ENCODE results near the gene CORO1C. TPM values are rescaled to one million over a fixed set of nuclear protein-coding genes. Genes with fewer than 3 reads are reported as not detected.
"Not testable (repeated sequence)": the region's sequence is repeated elsewhere in the genome, so short reads cannot be mapped to it uniquely, and the experiment has no call there.

The CORO1C gene
- total RNA-seq, 1 donor from 2014 or later: 76.4 TPM

DNA sequence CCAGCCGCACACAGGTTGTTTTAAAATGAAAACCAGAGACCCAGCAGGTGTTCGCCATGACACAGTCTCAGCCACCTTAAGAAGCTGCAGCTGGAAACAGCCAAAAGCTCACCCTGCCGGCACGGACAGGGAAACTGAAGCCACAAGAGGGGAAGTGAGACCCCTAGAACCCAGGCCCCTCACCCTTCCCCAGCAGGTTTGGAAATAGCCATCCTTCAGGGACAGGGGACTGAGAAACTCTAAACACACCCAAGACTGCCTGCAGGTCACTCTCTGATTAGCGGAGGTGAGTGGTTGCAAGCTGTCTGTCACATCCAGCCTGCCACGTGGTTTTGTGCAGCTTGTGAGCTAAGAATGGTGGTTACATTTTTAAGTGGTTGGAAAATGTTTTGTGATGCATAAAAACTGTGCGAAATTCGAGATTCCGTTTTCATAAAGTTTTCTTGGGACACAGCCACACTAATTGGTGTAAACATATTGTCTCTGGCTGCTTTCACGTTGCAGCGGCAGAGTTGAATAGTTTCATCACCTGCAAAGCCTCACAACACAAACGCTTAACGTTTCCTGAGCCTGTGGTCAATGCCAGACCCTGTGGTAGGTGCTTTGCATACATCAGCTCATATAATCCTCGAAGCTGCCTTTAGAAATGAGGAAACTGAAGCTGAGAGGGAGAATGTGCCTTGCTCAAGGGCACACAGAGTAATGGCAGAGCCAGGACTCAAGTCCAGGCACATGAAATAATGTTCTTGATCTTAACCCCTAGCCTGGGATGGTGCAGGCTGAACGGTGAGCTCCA is 95.9 kb downstream of the CORO1C start:
- ATAC-seq: no peak
- intact Hi-C loops (cut with DNase I): no loop called here

DNA sequence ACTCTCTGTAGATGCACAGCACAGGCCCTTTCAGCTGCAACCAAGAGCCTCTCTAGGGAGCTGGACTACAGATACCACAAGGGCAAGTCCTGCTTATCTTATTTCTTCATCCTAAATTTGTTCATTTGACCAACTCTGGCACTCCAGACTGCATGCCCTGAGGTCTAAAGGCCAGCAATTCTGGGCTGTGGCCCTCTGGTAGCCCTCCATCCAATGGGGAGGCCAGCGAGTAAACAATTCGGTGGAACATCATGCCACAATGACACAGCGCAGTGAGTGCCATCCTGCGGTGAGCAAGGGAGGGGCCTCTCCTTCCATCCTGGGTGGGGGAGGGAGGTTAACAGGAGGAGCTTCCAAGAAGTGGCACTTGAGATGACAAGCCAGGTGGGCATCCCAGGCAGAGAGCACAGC is 97.0 kb downstream of the CORO1C start:
- ATAC-seq (no peak), DNase-seq (ENCODE audit: missing footprints) (peak; percentile 80)
- intact Hi-C loops (cut with DNase I): no loop called here

More for the DNA sequence above, 95.9 kb downstream of the CORO1C start:
- no peak for DNase-seq (ENCODE audit: missing footprints)

DNA sequence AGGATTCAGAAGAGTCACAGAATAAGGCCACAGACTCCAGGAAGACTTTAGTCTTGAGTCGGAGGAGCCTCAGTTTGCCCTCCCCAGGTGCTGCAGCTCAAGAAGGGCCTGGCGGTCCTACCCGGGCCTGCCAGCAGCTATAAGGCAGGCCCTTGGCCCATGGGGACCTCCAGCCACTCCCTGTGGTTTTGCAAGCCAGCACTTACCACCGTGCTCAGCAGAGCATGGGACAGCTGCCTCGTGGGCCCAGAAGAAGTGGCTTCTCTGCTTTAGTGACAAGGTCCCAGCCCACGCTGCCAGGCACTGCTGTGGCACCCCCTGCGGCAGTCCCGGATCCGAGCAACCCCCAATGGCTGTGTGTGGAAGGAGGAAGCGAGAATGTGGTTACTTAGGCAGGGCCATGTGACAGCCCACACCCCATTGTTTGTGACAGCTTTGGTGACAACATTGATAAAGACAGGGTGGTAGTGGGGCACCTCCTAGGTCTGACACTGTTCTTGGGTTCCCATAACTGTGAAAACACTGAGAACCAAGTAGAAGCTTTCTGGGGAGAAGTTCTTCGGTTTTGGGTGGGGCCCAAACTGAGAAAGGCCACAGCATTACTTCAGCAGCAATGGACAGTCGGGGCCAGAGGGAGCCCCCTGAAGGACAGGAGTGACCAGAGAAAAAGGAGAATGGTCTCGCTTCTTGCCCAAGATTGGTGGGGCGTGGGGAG is 97.6 kb downstream of the CORO1C start, which contains the start of gene SELPLG:
TSS of gene SELPLG (minus strand) at position 361 of the 715 bp plus-strand sequence. CDS start 9,587 bp downstream, outside the sequence.
- ATAC-seq (peak; percentile 58), DNase-seq (ENCODE audit: missing footprints) (peak; percentile 89)
- intact Hi-C loops (cut with DNase I): no loop called here

DNA sequence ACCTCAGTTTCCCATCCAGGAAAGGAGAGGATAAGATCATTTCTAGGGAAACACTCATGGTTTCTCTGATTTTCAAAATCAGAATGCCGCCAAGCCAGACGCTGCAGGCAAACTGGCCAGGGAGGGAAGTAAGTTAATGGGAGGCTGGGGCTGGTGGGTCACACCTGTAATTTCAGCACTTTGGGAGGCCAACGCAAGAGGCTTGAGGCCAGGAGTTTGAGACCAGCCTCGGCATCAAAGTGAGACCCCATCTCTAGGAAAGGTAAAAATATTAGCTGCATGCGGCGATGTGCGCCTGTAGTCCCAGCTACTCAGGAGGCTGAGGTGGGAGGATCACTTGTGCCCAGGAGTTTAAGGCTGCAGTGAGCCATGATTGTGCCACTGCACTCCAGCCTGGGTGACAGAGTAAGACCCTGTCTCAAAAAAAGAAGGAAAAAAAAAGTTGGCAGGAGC is 98.2 kb downstream of the CORO1C start:
- ATAC-seq (no peak), DNase-seq (ENCODE audit: missing footprints) (no peak)
- intact Hi-C loops (cut with DNase I): no loop called here

DNA sequence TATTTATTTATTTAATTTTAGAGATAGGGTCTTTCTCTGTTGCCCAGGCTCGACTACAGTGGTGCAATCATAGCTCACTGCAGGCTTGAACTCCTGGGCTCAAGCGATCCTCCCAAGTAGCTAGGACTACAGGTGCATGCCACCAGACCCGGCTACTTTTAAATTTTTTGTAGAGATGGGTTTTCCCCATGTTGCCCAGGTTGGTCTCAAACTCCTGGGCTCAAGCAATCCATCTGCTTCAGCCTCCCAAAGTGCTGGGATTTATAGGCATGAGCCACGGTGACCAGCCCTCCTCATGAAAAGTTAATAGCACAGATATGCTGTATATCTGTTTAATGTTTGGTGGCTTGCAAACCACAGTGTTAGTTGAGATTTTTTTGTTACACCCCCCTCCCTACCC is 100.1 kb downstream of the CORO1C start:
- intact Hi-C loops (cut with DNase I); ATAC-seq; DNase-seq (ENCODE audit: missing footprints): not testable (repeated sequence)

DNA sequence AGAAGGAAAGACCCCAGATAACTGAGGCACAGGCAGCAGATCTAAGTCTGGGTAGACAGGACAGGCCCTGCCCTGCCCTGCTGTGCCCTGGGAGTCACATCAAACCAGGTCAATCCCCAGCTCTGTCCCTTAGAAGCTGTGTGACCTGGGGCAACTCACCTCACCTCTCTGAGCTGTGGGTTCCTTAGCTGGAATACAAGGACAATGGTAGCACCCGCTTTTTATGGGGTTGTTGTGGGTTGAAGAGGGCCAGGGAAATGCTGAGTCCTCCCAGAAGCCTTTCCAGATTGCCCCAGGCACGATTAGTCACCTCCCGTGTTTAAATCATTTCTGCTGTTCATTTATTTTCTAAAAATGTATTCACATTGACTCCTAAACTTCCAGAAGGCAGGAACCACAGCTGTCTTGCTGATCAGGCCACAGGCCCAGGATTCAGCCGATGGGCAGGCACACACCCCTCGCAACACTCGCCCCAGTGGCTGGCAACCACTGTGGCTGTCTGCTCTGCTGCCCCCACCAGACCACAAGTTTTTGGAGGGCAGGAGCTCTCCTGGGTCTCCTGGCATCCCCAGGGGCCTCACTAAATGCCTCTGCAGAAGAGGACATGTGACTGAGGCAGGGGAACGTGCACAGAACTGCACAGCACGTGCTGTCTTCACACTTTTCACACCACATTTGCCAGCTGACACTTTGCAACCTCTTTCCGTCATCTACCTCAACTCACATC is 100.7 kb downstream of the CORO1C start:
- no peak for DNase-seq (ENCODE audit: missing footprints)
- intact Hi-C loops (cut with DNase I): no loop called here
- no peak for ATAC-seq

DNA sequence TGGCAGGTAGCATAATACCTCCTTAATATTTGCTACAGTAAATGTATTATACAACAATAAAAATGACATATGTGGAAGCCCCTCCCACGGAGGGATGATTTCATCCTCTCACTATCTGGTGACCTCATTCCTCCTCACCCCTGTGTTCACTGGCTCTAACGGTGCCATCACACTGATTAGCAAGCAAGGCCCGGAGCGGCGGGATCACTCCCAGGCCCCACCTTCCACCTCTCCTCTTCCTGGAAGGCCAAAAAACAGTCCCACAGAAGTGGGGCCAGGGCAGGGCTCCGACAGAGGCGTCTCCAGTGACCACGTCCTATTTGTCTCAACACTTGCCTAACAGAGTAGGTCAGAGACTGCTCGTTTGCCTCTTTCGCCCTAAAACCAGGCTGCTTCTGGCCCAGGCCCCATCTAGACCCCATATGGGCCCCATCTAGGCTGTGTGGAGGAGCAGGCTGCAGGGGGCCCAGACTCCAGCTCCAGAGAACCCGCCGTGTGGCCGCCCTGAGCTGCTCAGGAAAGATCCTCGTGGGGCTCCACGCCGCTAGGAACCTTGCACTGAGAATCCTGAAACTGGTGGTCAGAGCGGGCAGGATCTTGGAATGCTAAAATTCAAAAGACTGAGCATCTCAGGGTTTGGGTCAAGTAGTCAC is 101.4 kb downstream of the CORO1C start:
- ATAC-seq: peak; percentile 32
- intact Hi-C loops (cut with DNase I): no loop called here
- no peak for DNase-seq (ENCODE audit: missing footprints)

DNA sequence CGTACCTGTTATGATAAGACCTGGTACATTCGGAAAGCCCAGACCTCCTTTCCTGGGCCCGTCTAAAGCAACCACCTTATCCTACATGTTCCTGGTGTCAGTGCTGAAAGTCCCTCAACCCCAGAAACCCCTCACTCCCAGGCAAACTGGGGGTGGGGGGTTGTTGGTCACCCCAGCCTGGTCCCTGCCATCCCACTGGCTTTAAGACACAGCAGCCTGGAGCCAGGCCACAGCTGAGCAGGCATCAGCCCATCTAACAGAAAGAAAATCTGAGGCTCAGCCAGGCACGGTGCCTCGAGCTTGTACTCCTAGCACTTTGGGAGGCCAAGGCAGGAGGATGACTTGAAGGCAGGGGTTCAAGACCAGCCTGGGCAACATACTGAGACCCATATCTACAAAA is 102.2 kb downstream of the CORO1C start:
- no peak for DNase-seq (ENCODE audit: missing footprints)
- intact Hi-C loops (cut with DNase I): no loop called here
- ATAC-seq: no peak

DNA sequence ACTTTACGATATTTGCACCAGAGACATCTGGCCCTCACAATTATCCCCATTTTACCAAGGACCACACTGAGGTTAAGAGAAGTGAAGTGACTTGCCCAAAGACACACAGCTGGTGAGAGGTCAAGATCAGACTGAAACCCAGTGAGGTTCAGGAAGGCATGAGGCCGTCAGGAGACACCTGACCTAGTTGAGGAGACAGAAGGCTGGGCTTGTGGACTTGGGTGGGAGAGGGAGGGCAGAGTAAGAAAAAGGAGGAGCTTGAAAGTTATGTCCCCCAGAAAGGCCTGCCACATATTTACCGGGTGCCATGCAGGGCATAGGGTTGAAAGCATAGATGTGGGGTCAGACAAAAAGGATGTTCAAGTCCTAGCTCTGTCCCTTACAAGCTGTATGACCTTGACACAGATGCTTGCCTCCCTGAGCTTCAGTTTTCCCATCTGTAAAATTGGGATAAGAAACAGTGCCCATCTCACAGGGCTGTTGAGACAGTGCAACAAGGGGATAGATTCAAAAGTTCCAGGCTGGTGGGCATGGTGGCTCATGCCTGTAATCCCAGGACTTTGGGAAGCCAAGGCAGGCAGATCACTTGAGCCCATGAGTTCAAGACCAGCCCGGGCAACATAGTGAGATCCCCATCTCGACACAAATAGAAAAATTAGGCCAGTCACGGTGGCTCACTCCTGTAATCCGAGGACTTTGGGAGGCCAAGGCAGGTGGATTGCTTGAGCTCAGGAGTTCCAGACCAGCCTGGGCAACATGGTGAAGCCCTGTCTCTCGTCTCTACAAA is 104.0 kb downstream of the CORO1C start:
- intact Hi-C loops (cut with DNase I): no loop called here
- no peak for ATAC-seq
- DNase-seq (ENCODE audit: missing footprints): no peak

DNA sequence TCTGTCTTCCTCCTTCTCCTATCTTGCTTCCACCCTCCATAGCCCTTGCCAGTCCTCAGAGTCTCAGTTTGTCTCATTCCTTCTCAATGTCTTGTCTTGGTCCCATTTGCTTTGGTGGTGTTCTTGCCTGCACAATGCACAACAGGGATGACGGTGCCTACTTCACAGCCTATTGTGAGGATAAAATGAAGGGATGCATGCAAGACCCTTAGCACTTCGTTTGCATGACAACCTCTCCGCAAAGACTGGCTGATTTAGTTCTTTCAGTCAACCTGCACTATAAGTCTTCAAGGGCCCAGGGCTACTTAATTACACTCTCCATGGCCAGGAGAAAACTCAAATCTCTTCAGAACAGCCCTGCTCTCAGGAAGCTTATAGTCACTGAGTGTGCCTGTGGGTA is 106.1 kb downstream of the CORO1C start:
- intact Hi-C loops (cut with DNase I): no loop called here
- no peak for DNase-seq (ENCODE audit: missing footprints)

DNA sequence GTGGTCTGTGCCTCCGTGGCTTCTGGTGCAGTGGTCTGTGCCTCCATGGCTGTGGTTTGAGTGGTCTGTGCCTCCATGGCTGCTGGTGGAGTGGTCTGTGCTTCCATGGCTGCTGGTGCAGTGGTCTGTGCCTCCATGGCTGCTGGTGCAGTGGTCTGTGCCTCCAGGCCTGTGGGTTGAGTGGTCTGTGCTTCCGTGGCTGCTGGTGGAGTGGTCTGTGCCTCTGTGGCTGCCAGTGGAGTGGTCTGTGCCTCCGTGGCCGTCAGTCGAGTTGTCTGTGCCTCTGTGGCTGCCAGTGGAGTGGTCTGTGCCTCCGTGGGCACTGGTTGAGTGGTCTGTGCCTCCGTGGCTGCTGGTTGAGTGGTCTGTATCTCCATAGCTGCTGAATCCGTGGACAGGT is 107.7 kb downstream of the CORO1C start:
- no peak for ATAC-seq
- DNase-seq (ENCODE audit: missing footprints): no peak
- intact Hi-C loops (cut with DNase I): no loop called here

More for the DNA sequence above, 106.1 kb downstream of the CORO1C start:
- ATAC-seq: no peak

DNA sequence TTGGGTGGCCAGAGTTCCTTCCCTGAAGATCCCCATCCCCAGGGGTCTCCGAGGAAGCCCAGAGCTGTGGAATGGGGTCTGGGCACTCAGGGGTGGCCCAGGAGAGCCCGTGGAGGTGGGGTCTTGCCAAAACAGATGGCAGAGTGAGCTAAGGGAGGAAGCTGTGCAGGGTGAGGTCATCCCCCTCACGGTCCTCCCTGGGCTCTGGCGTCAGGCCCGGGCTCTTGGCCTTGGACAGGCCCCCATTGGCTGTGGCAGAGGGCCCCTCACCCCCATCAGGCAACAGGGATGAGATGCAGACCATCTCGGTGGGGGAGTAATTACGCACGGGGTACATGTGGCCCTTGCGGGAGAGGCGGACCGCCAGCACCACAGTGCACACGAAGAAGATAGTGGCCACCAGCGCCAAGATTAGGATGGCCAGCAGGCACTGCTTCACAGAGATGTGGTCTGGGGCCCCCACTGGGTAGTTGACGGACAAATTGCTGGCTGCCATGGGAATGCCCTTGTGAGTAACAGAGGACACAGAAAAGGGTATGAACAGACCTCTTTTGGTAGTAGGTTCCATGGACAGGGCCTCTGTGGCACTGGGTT is 108.3 kb downstream of the CORO1C start:
- ATAC-seq (no peak), DNase-seq (ENCODE audit: missing footprints) (no peak)
- intact Hi-C loops (cut with DNase I): no loop called here

DNA sequence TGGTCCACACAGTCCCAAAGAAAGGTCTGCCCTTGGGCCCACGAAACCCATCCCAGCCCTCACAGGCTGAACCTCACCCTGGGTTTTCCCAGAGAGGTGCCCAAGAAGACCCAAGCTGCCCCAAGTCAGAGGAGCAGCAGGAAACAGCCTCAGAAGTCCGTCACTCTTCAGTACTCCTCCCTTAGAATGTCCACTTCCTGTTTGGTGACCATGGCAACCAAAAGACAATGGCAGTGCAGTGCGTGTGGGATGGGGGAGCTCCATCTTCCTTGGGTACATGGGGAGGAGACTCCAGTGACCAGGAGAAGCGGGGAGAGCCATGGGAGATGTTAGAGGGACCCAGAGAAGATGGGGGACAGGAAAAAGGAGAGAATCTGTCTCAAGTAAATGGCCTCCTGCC is 108.9 kb downstream of the CORO1C start:
- ATAC-seq: peak; percentile 41

DNA sequence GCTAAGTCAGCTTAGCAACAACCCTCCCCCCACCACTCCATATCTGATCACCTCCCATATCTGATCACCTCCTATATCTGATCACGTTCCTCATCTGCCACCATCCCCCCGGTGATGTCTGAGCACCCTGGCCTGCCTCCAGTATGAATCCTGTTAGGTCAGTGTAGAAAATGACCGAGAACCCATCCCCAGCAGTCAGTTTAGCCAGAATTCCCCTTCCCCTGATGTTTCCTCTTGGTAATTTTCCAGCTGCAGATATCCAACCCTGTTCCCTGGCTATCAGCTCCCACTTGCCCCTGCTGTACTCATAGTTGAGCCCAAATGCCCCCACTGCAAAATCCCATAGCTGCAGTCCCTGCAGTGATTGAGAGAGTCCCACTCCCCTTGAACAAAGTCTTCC is 110.2 kb downstream of the CORO1C start:
- no peak for ATAC-seq
- DNase-seq (ENCODE audit: missing footprints): no peak
- intact Hi-C loops (cut with DNase I): no loop called here

More for the DNA sequence above, 108.9 kb downstream of the CORO1C start:
- no peak for DNase-seq (ENCODE audit: missing footprints)
- intact Hi-C loops (cut with DNase I): no loop called here

DNA sequence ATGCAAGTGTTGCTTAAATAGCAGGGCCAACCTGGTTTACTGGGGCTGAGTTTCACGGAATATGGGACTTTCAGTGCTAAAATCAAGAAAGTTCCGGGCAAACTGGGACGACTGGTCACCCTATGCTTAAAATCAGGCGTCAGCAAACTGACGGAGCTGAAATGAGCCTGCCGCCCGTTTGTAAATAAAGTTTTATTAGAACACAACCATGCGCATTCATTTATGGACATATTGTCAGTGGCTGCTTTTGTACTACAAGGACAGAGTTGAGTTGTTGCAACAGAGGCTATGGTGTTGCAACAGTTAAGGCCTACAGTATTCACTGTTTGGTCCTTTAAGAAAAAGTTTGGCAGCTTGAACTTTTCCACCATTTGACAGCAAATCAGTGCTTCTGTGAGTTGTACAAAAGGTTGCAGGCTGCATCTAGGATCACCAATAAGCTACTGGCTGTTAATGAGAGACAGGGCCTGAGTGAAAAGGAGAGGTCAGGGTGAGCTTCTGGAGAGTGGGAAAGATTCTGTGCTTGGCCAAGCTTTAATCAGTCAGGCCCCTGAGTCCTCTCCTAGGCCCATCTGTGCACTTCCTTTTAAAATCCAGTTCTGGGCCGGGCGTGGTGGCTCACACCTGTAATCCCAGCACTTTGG is 111.0 kb downstream of the CORO1C start:
- ATAC-seq (no peak), DNase-seq (ENCODE audit: missing footprints) (no peak)
- intact Hi-C loops (cut with DNase I): no loop called here

DNA sequence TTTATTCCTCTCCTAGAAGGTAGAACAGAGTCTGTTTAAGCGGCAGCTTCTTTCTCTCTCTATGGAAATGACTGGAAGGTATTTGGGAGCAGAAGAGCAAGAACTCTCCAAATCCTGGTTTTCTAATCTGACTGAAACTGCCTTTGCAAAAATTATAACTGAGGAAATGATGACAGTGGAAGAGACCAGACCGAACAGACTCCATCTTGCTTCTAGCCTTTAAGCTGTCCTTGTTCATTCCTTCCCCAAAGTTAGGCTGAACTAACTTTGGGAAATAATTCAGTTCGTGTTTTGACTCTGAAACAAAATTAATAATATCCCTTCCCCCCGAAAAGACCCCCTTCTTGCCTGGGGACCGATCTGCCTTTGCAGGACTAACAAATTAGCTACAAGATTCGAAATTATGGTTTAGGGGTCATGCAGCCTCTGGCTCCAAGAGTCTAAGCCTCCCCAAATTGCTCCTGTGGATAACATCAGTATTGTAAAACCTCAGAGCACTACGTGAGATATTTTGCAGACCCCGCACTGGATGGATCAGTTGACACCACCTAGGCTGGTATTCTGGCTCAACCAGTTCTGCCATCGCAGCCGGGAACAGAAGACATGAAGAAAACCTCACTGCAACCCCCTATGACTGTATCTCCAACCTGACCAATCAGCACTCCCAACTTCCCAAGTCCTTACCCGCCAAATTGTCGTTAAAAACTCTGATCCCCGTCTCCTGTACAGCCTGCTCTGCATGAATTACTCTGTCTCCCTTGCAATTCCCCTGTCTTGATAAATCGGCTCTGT is 111.8 kb downstream of the CORO1C start:
- intact Hi-C loops (cut with DNase I): no loop called here
- ATAC-seq: no peak
- DNase-seq (ENCODE audit: missing footprints): no peak

DNA sequence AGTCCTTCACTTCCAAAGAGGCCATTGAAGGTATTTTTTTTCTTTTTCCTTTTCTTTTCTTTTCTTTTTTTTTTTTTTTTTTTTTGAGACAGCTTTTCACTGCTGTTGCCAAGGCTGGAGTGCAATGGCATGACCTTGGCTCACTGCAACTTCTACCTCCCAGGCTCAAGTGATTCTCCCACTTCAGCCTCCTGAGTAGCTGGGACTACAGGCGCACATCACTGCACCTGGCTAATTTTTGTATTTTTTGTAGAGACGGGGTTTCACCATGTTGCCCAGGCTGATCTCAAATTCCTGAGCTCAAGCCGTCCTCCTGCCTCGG is 112.4 kb downstream of the CORO1C start:
- intact Hi-C loops (cut with DNase I): loop anchor here (1.0 kb wide), 1 partner anchor 56 kb away; no protein-coding TSS in a partner anchor
- not testable (repeated sequence) for DNase-seq (ENCODE audit: missing footprints); ATAC-seq
